ENCODE measurements around the gene FZD2. TPM values are rescaled to one million over a fixed set of nuclear protein-coding genes. Genes with fewer than 3 reads are reported as not detected.
A peak's percentile ranks its signal among the peaks of the same experiment; 100 is the strongest.
"Not testable (repeated sequence)": the region's sequence is repeated elsewhere in the genome, so short reads cannot be mapped to it uniquely, and the experiment has no call there.

The FZD2 gene
- total and polyA plus RNA-seq, 4 donors: 3.9 to 22.1 (median 8.6) TPM

DNA sequence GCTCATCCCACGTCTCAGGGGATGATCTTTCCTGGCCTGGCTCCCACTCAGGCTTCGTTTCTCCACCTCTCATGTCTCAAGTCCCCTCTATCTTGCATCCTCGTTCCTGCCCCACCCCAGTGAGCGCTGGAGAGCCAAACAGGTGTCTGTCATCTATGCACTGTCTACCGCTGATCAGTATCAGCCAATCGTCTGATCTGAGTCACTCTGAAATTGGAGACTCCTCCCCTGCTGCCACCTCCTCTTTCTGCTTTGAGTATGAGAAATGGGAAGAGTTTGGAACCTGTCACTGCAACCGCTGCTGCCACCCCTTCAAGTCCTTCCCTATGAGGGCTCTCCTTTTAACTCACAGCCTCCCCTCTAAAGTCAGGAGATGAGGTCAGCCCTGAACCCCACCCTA lies 28.0 kb downstream of the FZD2 start:
- DNase-seq (peak in 1 of 2 donors; percentile 49), ATAC-seq (ENCODE audit: low FRiP score) (no peak)
- peak overlapping the region in 1 of 2 donors; percentile 65 for H3K27ac ChIP-seq (ENCODE audit: low read depth in 1 of 2, low read length in 2 of 2)

DNA sequence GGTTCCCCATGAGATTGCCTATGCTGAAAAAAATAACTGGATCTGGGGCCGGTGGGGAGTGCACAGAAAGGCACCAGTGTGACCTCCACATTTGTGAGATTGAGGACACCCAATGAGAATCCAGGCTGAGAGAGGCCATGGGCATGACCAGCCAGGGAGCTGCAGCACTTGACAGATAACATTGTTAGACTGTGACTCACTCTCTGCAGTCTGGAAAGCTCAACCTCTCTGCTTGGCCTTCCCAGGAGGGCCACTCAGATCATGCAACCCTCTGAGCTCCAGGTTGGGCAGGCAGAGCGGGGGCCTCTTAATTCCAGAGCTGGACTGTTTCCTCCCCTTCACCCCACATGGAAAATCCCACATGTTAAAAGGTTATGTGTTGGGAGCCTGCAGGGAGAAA lies 30.1 kb downstream of the FZD2 start:
- H3K4me1 ChIP-seq (ENCODE audit: control insufficient read depth in 1 of 2, insufficient read depth in 2 of 2, low read length in 2 of 2): peaks cover 0 to 9% of the 10 kb centered on the region in 2 donors
- ATAC-seq (ENCODE audit: low FRiP score) (peak; percentile 90), DNase-seq (peak; percentile 85 to 88)
- H3K27ac ChIP-seq (ENCODE audit: low read depth in 1 of 2, low read length in 2 of 2): peak overlapping the region; percentile 88 to 96
- no peaks in the 10 kb centered on the region for H3K36me3 ChIP-seq (ENCODE audit: control insufficient read depth in 1 of 2, insufficient read depth in 2 of 2, low read length in 1 of 2)
- no peak overlapping the region for H3K4me3 ChIP-seq (ENCODE audit: low read length in 2 of 2)
- WGBS, 2 donors: 2 to 4% methylated on average over 2 of the region's 2 CpGs
- no peaks in the 10 kb centered on the region for H3K9me3 ChIP-seq (ENCODE audit: control insufficient read depth, low read length)
- intact Hi-C loops (cut with DNase I): loop anchor here (10.0 kb wide), 1 partner anchor 47 kb away; no protein-coding TSS in a partner anchor
- no peaks in the 10 kb centered on the region for H3K27me3 ChIP-seq (ENCODE audit: control insufficient read depth in 1 of 2, insufficient read depth in 2 of 2, low read length in 1 of 2)

More for the DNA sequence above, 28.0 kb downstream of the FZD2 start:
- no peaks in the 10 kb centered on the region for H3K27me3 ChIP-seq (ENCODE audit: control insufficient read depth in 1 of 2, insufficient read depth in 2 of 2, low read length in 1 of 2)
- no peaks in the 10 kb centered on the region for H3K36me3 ChIP-seq (ENCODE audit: control insufficient read depth in 1 of 2, insufficient read depth in 2 of 2, low read length in 1 of 2)
- intact Hi-C loops (cut with DNase I): loop anchor here (2.0 to 10.0 kb wide), 2 partner anchors 27 to 49 kb away; no protein-coding TSS in a partner anchor
- no peaks in the 10 kb centered on the region for H3K9me3 ChIP-seq (ENCODE audit: control insufficient read depth, low read length)
- peaks cover 0 to 9% of the 10 kb centered on the region in 2 donors for H3K4me1 ChIP-seq (ENCODE audit: control insufficient read depth in 1 of 2, insufficient read depth in 2 of 2, low read length in 2 of 2)
- no peak overlapping the region for H3K4me3 ChIP-seq (ENCODE audit: low read length in 2 of 2)
- 81 to 85% methylated on average over 7 of the region's 7 CpGs for WGBS, 2 donors

DNA sequence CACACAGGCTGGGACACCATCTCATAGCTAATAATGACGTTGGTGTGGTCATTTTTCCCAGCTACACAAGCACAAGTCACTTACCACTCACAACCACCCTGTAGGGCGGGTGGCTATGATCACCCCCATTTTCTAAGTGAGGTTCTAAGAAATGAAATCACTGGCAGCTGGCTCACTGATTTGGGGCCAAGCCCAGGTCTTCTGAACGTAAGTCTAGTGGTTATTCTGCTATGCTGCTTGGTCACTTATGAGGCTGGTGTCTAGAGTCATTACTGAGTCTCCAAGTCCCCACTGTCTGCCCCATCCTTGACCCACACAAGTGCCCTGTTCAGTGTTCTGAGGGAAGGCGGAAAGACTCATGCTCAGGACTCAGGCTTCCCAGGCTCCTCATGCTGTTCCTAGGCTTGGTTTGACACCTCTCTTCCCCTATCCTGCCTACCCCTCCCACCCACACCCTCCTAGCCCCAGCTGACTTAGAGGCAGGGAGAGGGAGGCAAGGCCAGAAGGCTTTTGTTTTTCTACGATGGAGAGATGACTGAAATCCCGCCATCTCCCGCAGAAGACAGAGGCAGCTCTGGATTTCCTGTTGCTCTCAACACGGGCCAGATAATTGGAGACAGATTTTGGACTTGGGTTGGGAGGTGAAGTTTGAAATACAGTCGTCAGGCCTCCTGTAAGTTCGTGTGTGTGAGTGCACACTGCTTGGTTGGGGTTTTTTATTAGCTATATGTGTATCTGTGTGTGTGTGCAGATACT lies 32.2 kb downstream of the FZD2 start:
- no peak for ATAC-seq (ENCODE audit: low FRiP score)
- Histone ChIP-seq H3K4me3 (ENCODE audit: low read length in 2 of 2) (no peak overlapping the region), H3K4me1 (ENCODE audit: control insufficient read depth in 1 of 2, insufficient read depth in 2 of 2, low read length in 2 of 2) (peaks cover 0 to 3% of the 10 kb centered on the region in 2 donors), H3K27me3 (ENCODE audit: control insufficient read depth in 1 of 2, insufficient read depth in 2 of 2, low read length in 1 of 2) (no peaks in the 10 kb centered on the region), H3K27ac (ENCODE audit: low read depth in 1 of 2, low read length in 2 of 2) (no peak overlapping the region), H3K9me3 (ENCODE audit: control insufficient read depth, low read length) (no peaks in the 10 kb centered on the region), H3K36me3 (ENCODE audit: control insufficient read depth in 1 of 2, insufficient read depth in 2 of 2, low read length in 1 of 2) (no peaks in the 10 kb centered on the region)
- intact Hi-C loops (cut with DNase I): loop anchor here (10.0 kb wide), 1 partner anchor 45 kb away; no protein-coding TSS in a partner anchor
- 49 to 52% methylated on average over 10 of the region's 10 CpGs for WGBS, 2 donors
- DNase-seq: no peak

DNA sequence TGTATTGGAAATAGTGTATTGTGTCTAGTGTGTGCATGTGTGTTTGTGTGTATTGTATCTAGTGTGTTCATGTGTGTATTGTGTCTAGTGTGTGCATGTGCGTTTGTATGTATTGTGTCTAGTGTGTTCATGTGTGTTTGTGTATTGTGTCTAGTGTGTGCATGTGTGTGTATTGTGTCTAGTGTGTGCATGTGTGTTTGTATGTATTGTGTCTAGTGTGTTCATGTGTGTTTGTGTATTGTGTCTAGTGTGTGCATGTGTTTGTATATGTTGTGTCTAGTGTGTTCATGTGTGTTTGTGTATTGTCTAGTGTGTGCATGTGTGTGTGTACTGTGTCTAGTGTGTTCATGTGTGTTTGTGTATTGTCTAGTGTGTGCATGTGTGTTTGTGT lies 32.8 kb downstream of the FZD2 start:
- H3K9me3 ChIP-seq (ENCODE audit: control insufficient read depth, low read length); ATAC-seq (ENCODE audit: low FRiP score); H3K27me3 ChIP-seq (ENCODE audit: control insufficient read depth in 1 of 2, insufficient read depth in 2 of 2, low read length in 1 of 2); H3K27ac ChIP-seq (ENCODE audit: low read depth in 1 of 2, low read length in 2 of 2); H3K36me3 ChIP-seq (ENCODE audit: control insufficient read depth in 1 of 2, insufficient read depth in 2 of 2, low read length in 1 of 2); H3K4me1 ChIP-seq (ENCODE audit: control insufficient read depth in 1 of 2, insufficient read depth in 2 of 2, low read length in 2 of 2); H3K4me3 ChIP-seq (ENCODE audit: low read length in 2 of 2); DNase-seq; intact Hi-C loops (cut with DNase I): not testable (repeated sequence)
- WGBS, 2 donors: 86 to 96% methylated on average over 1 of the region's 1 CpG

DNA sequence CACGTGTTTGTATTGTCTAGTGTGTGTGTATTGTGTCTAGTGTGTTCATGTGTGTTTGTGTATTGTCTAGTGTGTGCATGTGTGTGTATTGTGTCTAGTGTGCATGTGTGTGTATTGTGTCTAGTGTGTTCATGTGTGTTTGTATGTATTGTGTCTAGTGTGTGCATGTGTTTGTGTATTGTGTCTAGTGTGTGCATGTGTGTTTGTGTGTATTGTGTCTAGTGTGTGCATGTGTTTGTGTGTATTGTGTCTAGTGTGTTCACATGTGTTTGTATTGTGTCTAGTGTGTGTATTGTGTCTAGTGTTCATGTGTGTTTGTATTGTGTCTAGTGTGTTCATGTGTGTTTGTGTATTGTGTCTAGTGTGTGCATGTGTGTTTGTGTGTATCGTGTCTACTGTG lies 33.5 kb downstream of the FZD2 start:
- H3K9me3 ChIP-seq (ENCODE audit: control insufficient read depth, low read length); DNase-seq; H3K4me3 ChIP-seq (ENCODE audit: low read length in 2 of 2); H3K27ac ChIP-seq (ENCODE audit: low read depth in 1 of 2, low read length in 2 of 2); intact Hi-C loops (cut with DNase I); H3K36me3 ChIP-seq (ENCODE audit: control insufficient read depth in 1 of 2, insufficient read depth in 2 of 2, low read length in 1 of 2); H3K27me3 ChIP-seq (ENCODE audit: control insufficient read depth in 1 of 2, insufficient read depth in 2 of 2, low read length in 1 of 2); ATAC-seq (ENCODE audit: low FRiP score); H3K4me1 ChIP-seq (ENCODE audit: control insufficient read depth in 1 of 2, insufficient read depth in 2 of 2, low read length in 2 of 2): not testable (repeated sequence)
- 64 to 71% methylated on average over 2 of the region's 2 CpGs for WGBS, 2 donors

DNA sequence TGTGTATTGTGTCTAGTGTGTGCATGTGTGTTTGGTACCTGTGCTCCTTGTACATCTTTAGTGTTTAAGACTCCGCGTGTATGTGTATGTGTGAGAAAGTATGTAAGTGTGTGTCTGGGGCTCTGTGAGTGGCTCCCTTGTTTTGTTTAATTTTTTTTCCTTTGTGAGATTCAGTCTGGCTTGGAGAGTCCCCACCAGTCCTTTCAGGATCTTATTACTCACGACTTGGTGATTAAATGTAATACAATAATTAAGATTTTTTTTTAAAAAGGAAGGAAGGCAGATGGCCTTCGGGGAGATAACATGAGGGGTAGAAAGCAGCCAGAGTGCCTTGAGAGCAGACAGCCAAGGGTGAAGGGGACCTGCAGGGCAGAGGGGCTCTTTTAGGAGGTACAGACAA lies 33.9 kb downstream of the FZD2 start:
- no peak for ATAC-seq (ENCODE audit: low FRiP score)
- WGBS, 2 donors: 34 to 36% methylated on average over 4 of the region's 4 CpGs
- intact Hi-C loops (cut with DNase I): no loop called here

DNA sequence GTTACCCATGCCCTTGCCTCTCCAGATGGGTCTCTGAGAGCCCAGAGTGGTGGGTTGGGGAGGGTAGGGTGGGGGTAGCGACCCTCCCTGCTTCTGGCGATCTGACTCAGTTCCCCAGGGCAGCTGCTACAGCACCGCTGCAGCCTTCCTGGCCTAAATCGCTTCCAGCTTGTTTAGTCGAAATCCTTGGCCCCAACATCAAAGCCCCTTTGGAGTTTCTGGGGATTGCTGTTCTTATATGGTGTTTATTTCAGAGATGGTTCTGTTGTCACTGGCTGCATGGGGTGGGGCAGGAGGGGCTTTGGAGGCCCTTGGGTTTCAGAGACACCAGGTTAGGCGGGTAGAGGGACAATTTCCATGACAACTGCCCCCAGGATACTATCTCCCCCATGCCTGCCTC lies 35.9 kb downstream of the FZD2 start:
- ATAC-seq (ENCODE audit: low FRiP score) (no peak), DNase-seq (peak in 1 of 2 donors; percentile 26)
- Histone ChIP-seq H3K27me3 (ENCODE audit: control insufficient read depth in 1 of 2, insufficient read depth in 2 of 2, low read length in 1 of 2) (no peaks in the 10 kb centered on the region), H3K4me3 (ENCODE audit: low read length in 2 of 2) (no peak overlapping the region), H3K36me3 (ENCODE audit: control insufficient read depth in 1 of 2, insufficient read depth in 2 of 2, low read length in 1 of 2) (no peaks in the 10 kb centered on the region), H3K9me3 (ENCODE audit: control insufficient read depth, low read length) (no peaks in the 10 kb centered on the region), H3K4me1 (ENCODE audit: control insufficient read depth in 1 of 2, insufficient read depth in 2 of 2, low read length in 2 of 2) (peaks cover 0 to under 1% of the 10 kb centered on the region in 2 donors), H3K27ac (ENCODE audit: low read depth in 1 of 2, low read length in 2 of 2) (no peak overlapping the region)
- intact Hi-C loops (cut with DNase I): no loop called here
- 78 to 81% methylated on average over 6 of the region's 6 CpGs for WGBS, 2 donors

More for the DNA sequence above, 33.9 kb downstream of the FZD2 start:
- H3K9me3 ChIP-seq (ENCODE audit: control insufficient read depth, low read length): no peaks in the 10 kb centered on the region
- H3K27ac ChIP-seq (ENCODE audit: low read depth in 1 of 2, low read length in 2 of 2): no peak overlapping the region
- no peaks in the 10 kb centered on the region for H3K27me3 ChIP-seq (ENCODE audit: control insufficient read depth in 1 of 2, insufficient read depth in 2 of 2, low read length in 1 of 2)
- DNase-seq: no peak
- no peaks in the 10 kb centered on the region for H3K36me3 ChIP-seq (ENCODE audit: control insufficient read depth in 1 of 2, insufficient read depth in 2 of 2, low read length in 1 of 2)
- no peak overlapping the region for H3K4me3 ChIP-seq (ENCODE audit: low read length in 2 of 2)
- H3K4me1 ChIP-seq (ENCODE audit: control insufficient read depth in 1 of 2, insufficient read depth in 2 of 2, low read length in 2 of 2): peaks cover 0 to 3% of the 10 kb centered on the region in 2 donors

DNA sequence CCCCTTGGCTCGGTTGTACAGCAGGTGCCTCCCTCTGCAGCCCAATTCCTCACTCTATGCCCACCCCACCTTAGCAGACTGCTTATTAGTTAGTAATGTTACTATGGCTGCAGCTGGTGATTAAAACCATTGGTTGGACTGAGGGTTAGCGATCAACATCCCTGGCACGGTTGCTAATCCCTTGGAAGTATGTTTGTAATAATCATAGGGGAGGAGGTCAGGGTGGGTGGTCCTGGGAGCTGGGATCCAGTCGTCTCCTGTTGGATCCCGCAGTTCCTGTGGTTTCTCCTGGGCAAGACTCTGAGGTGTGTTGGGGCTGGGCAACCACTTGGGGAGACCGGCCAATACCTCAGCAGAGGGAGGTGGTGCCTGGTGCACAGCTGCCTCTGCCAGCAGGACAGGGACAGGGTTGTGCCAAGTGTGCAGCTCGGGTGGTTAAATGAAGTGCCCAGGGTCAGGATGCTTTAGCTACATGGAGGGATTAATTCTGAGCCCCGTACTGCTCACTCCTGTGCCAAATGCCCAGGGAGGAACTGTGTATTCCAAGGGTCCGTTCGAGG lies 38.0 kb downstream of the FZD2 start:
- H3K9me3 ChIP-seq (ENCODE audit: control insufficient read depth, low read length): no peaks in the 10 kb centered on the region
- no peaks in the 10 kb centered on the region for H3K4me1 ChIP-seq (ENCODE audit: control insufficient read depth in 1 of 2, insufficient read depth in 2 of 2, low read length in 2 of 2)
- no peak overlapping the region for H3K4me3 ChIP-seq (ENCODE audit: low read length in 2 of 2)
- no peak for DNase-seq
- WGBS, 2 donors: 58 to 65% methylated on average over 10 of the region's 10 CpGs
- no peak for ATAC-seq (ENCODE audit: low FRiP score)
- H3K27me3 ChIP-seq (ENCODE audit: control insufficient read depth in 1 of 2, insufficient read depth in 2 of 2, low read length in 1 of 2): no peaks in the 10 kb centered on the region
- no peak overlapping the region for H3K27ac ChIP-seq (ENCODE audit: low read depth in 1 of 2, low read length in 2 of 2)
- no peaks in the 10 kb centered on the region for H3K36me3 ChIP-seq (ENCODE audit: control insufficient read depth in 1 of 2, insufficient read depth in 2 of 2, low read length in 1 of 2)
- intact Hi-C loops (cut with DNase I): loop anchor here in 1 of 2 donors (5.0 kb wide), 1 partner anchor 38 kb away; the partner anchor contains the start of gene FZD2

Data from aorta (tissue), 5 donors.